Psoas muscle (tissue), 8 donors: ENCODE results near the gene MAML2. TPM values are rescaled to one million over a fixed set of nuclear protein-coding genes. Genes with fewer than 3 reads are reported as not detected.

Source experiments
- ATAC-seq, 4 donors: fragments of 200-7000 bp; cut with Tn5 transposase; one replicate each; pipeline ENCODE4 v1.9.1; 2020; ENCODE audit warnings: moderate library complexity in 3 of 4, mild to moderate bottlenecking in 2 of 4
- DNase-seq, 2 donors: peaks; one replicate each; pipeline ENCODE4 v3.0.0-alpha.2; 2020
- H3K27ac ChIP-seq: fragments of 200-600 bp; one replicate; pipeline ENCODE4 v1.8.0; 2022
- H3K27me3 ChIP-seq, 3 donors: fragments of 200-600 bp in 1 of 3; one replicate each; pipeline versions ENCODE4 v1.6.1 to v1.8.0; 2013 to 2022; ENCODE audit warnings: low read length in 2 of 3, mild to moderate bottlenecking in 2 of 3, moderate library complexity in 1 of 3; ENCODE audit not compliant: insufficient read depth in 3 of 3
- H3K36me3 ChIP-seq, 2 donors: fragments of 200-600 bp in 1 of 2; one replicate each; pipeline versions ENCODE4 v1.6.1 to v1.8.0; 2013 to 2022; ENCODE audit warnings: low read depth in 1 of 2, mild to moderate bottlenecking in 1 of 2, moderate library complexity in 1 of 2; ENCODE audit not compliant: insufficient read depth in 1 of 2
- H3K4me1 ChIP-seq: fragments of 200-600 bp; one replicate; pipeline ENCODE4 v1.8.0; 2022
- H3K4me3 ChIP-seq: fragments of 200-600 bp; one replicate; pipeline ENCODE4 v1.8.0; 2022; ENCODE audit warnings: mild to moderate bottlenecking
- H3K9me3 ChIP-seq: fragments of 200-600 bp; one replicate; pipeline ENCODE4 v1.8.0; 2022
- CTCF ChIP-seq: fragments of 200-600 bp; IDR thresholded peaks from one replicate; pipeline ENCODE4 v1.8.0; 2022; ENCODE audit warnings: antibody characterized with exemption
- WGBS, 3 donors: extraction: QIAGEN DNeasy Blood & Tissue Kit; methylation state at CpG; one replicate each; pipeline versions ENCODE4 v1.1.6 to v1.1.7; 2013; 5-methylcytosine and 5-hydroxymethylcytosine counted together
- intact Hi-C, 2 donors: fragments of 100-400 bp; cut with DNase I; formaldehyde crosslinking; loops; one replicate each; pipeline versions ENCODE4 v1.11.0 to v1.14.2; 2022
- polyA plus RNA-seq, 3 donors: library from polyadenylated mRNA; stranded (reverse); fragments of 200-250 nt; gene quantifications; one replicate each; pipeline ENCODE4 v1.2.3, GENCODE V29; 2013
- total RNA-seq, 4 donors: library from RNA; stranded (reverse); fragmentation: NEBNext Ultra II Directional in 2 of 4; extraction: Animal tissue kit (Norgen Biotek cat#: 25700) in 2 of 4; gene quantifications; one replicate each; pipeline versions ENCODE4 v1.2.1 to v1.2.4, GENCODE V29; 2021 to 2023
- donor health status: healthy with polysubstance abuse.
- donor health status: DM: no; HTN: no; CAD: no; lungs with moderate emphysema.
- donor health status: Bipolar disorder and iron deficiency.
- donor health status: healthy.
- donor health status: DM: yes; HTN: yes; CAD: no.
- donor health status: DM: no; HTN: no; CAD: no.
- donor health status: DM: no; HTN: no; CAD: no.
- donor health status: DM: yes; HTN: yes; CAD: no.

Gene MAML2
- total and polyA plus RNA-seq, 7 donors, result 0.39 to 3.7 (median 1.5) TPM

- H3K9me3 ChIP-seq, result no peaks in the 10 kb centered on the region
- H3K4me1 ChIP-seq, result peaks cover 6% of the 10 kb centered on the region
- no peaks in the 10 kb centered on the region for H3K36me3 ChIP-seq
- H3K27ac ChIP-seq, result no peak overlapping the region
- intact Hi-C loops, result no loop called here
- WGBS, 3 donors, result 75 to 84% (median 80%) methylated on average over 8 of the region's 8 CpGs
- H3K27me3 ChIP-seq, result no peaks in the 10 kb centered on the region
- ATAC-seq (no peak), DNase-seq (no peak)
- H3K4me3 ChIP-seq, result no peak overlapping the region
- no peak for TF ChIP-seq CTCF
These were observed 43.7 kb downstream of the MAML2 start for GRCh38 chr11:96299155-96299888.

GRCh38 chr11:96295369-96295768, 47.6 kb downstream of the MAML2 start:
- intact Hi-C loops, result no loop called here
- no peak for TF ChIP-seq CTCF

GRCh38 chr11:96294289-96294688, 48.7 kb downstream of the MAML2 start:
- Histone ChIP-seq H3K9me3 (no peaks in the 10 kb centered on the region), H3K4me1 (peaks cover 11% of the 10 kb centered on the region), H3K27me3 (no peaks in the 10 kb centered on the region), H3K36me3 (no peaks in the 10 kb centered on the region), H3K27ac (no peak overlapping the region), H3K4me3 (no peak overlapping the region)
- TF ChIP-seq CTCF, result no peak
- no peak for ATAC-seq
- intact Hi-C loops, result no loop called here
- 38 to 55% (median 51%) methylated on average over 3 of the region's 3 CpGs for WGBS, 3 donors
- DNase-seq, result no peak

More at GRCh38 chr11:96295369-96295768, 47.6 kb downstream of the MAML2 start:
- no peaks in the 10 kb centered on the region for H3K27me3 ChIP-seq
- no peak for DNase-seq
- H3K4me3 ChIP-seq, result no peak overlapping the region
- ATAC-seq, result no peak
- no peak overlapping the region for H3K27ac ChIP-seq
- WGBS, 3 donors, result 67 to 82% (median 81%) methylated on average over 4 of the region's 4 CpGs
- peaks cover 11% of the 10 kb centered on the region for H3K4me1 ChIP-seq
- no peaks in the 10 kb centered on the region for H3K36me3 ChIP-seq
- H3K9me3 ChIP-seq, result no peaks in the 10 kb centered on the region

- Histone ChIP-seq H3K4me1 (peaks cover 11% of the 10 kb centered on the region), H3K9me3 (no peaks in the 10 kb centered on the region), H3K4me3 (peak overlapping the region; percentile 13), H3K36me3 (no peaks in the 10 kb centered on the region), H3K27ac (no peak overlapping the region), H3K27me3 (no peaks in the 10 kb centered on the region)
- DNase-seq (no peak), ATAC-seq (no peak)
- TF ChIP-seq CTCF, result no peak
- intact Hi-C loops, result no loop called here
- WGBS, 3 donors, result 11 to 23% (median 16%) methylated on average over 3 of the region's 3 CpGs
These were observed 49.4 kb downstream of the MAML2 start for GRCh38 chr11:96293598-96294021.

GRCh38 chr11:96293109-96293508, 49.9 kb downstream of the MAML2 start:
- WGBS, 3 donors, result 54 to 60% (median 56%) methylated on average over 2 of the region's 2 CpGs
- Histone ChIP-seq H3K4me3 (no peak overlapping the region), H3K9me3 (no peaks in the 10 kb centered on the region), H3K27ac (no peak overlapping the region), H3K36me3 (no peaks in the 10 kb centered on the region), H3K27me3 (no peaks in the 10 kb centered on the region), H3K4me1 (peaks cover 11% of the 10 kb centered on the region)
- ATAC-seq (no peak), DNase-seq (no peak)
- TF ChIP-seq CTCF, result no peak
- intact Hi-C loops, result no loop called here
